HepG2 (cell line): ENCODE data around the gene CST8. TPM values are rescaled to one million over a fixed set of nuclear protein-coding genes. Genes with fewer than 3 reads are reported as not detected.

Source experiments
- ATAC-seq: fragments of 200-7000 bp; cut with Tn5 transposase; 3 replicates; pipeline ENCODE4 v1.9.1; 2020; ENCODE audit warnings: mild to moderate bottlenecking, moderate library complexity
- BruUV-seq: library from RNA; stranded (reverse); fragments of 400-500 nt; replicated peaks from 2 replicates; lab custom pipeline; 2021; lab: Mats Ljungman, UMichigan
- CTCF ChIA-PET: fragments of 300-600 bp; formaldehyde crosslinking; extraction: SDS; loops from one replicate; lab custom pipeline; 2021; ENCODE audit warnings: low total read pairs, inconsistent platforms, low intra/inter-chr PET ratio; lab: Yijun Ruan, JAX
- POLR2A ChIA-PET: fragments of 350-600 bp; sonication (Branson Sonifier 250); formaldehyde crosslinking; loops from one replicate; lab custom pipeline; 2020; ENCODE audit warnings: antibody characterized with exemption, inconsistent platforms; lab: Yijun Ruan, JAX
- DNase-seq: peaks from one replicate; pipeline ENCODE4 v3.0.0-alpha.2; 2015; ENCODE audit warnings: low spot score
- FAIRE-seq: peaks from 3 replicates; lab custom pipeline; 2011; peaks lifted over from hg19 to GRCh38; lab: Jason Lieb, UNC
- H2AFZ ChIP-seq: one replicate; pipeline ENCODE4 v1.6.1; 2011; ENCODE audit warnings: low read length, inconsistent platforms
- H3K27ac ChIP-seq: fragments of 300-600 bp; 3 replicates; pipeline ENCODE4 v1.8.0; 2011; ENCODE audit warnings: mixed run types, mild to moderate bottlenecking, mixed read lengths, low read length, inconsistent platforms; ENCODE audit not compliant: insufficient read depth; ENCODE audit errors: extremely low read length
- H3K27me3 ChIP-seq, 2 experiments: fragments of 200-600 bp in 1 of 2; 2 replicates in 1 of 2; 3 replicates in 1 of 2; pipeline versions ENCODE4 v1.6.0 to v1.8.0; 2011; ENCODE audit warnings: low read length in 2 of 2, mild to moderate bottlenecking in 2 of 2, moderate library complexity in 2 of 2, inconsistent platforms in 1 of 2; ENCODE audit not compliant: insufficient read depth in 2 of 2, control insufficient read depth in 1 of 2
- H3K36me3 ChIP-seq, 2 experiments: fragments of 200-600 bp in 1 of 2; replicated peaks in 1 of 2; 2 replicates in 1 of 2; 3 replicates in 1 of 2; pipeline versions ENCODE4 v1.5.1 to v1.8.0; 2011; ENCODE audit warnings: low read length in 2 of 2, inconsistent platforms in 1 of 2; ENCODE audit not compliant: insufficient read depth in 2 of 2, control insufficient read depth in 1 of 2
- H3K4me1 ChIP-seq: 2 replicates; pipeline ENCODE4 v1.5.1; 2012; ENCODE audit warnings: low read length, inconsistent platforms; ENCODE audit not compliant: insufficient read depth
- H3K4me2 ChIP-seq: 2 replicates; pipeline ENCODE4 v1.6.0; 2011; ENCODE audit warnings: low read depth, low read length, inconsistent platforms
- H3K4me3 ChIP-seq, 3 experiments: fragments of 200-600 bp in 1 of 3; sonication (generic), shearing (Covaris generic) in 1 of 3; replicated peaks in 1 of 3; 2 replicates each; pipeline ENCODE4 v1.5.1; 2011 to 2016; ENCODE audit warnings: low read length in 3 of 3, inconsistent platforms in 2 of 3, low read depth in 2 of 3, mild to moderate bottlenecking in 2 of 3, control low read depth in 1 of 3, mixed read lengths in 1 of 3; ENCODE audit not compliant: insufficient read depth in 1 of 3
- H3K79me2 ChIP-seq: one replicate; pipeline ENCODE4 v1.6.1; 2011; ENCODE audit warnings: low read length, inconsistent platforms; ENCODE audit not compliant: insufficient read depth
- H3K9ac ChIP-seq: 2 replicates; pipeline ENCODE4 v1.6.0; 2011; ENCODE audit warnings: mild to moderate bottlenecking, low read depth, low read length, inconsistent platforms; ENCODE audit not compliant: insufficient read depth
- H3K9me3 ChIP-seq: 2 replicates; pipeline ENCODE4 v1.5.1; 2012; ENCODE audit warnings: mild to moderate bottlenecking, low read length
- H4K20me1 ChIP-seq: 2 replicates; pipeline ENCODE4 v1.6.0; 2011; ENCODE audit warnings: inconsistent platforms, mild to moderate bottlenecking, low read length, moderate library complexity; ENCODE audit not compliant: insufficient read depth
- CEBPG ChIP-seq: IDR thresholded peaks from 2 replicates; pipeline ENCODE4 v1.6.1; 2016
- CSRNP1 ChIP-seq: sonication (generic); formaldehyde crosslinking; IDR thresholded peaks from 2 replicates; pipeline ENCODE4 v1.8.1; 2023; ENCODE audit warnings: mild to moderate bottlenecking, missing genetic modification reagents
- LCORL ChIP-seq, 2 experiments: fragments of 450-650 bp in 1 of 2; sonication (generic) in 1 of 2; formaldehyde crosslinking in 1 of 2; IDR thresholded peaks; 2 replicates each; pipeline versions ENCODE4 v1.5.0 to v1.6.1; 2017 to 2020; ENCODE audit warnings: antibody characterized with exemption in 1 of 2, missing genetic modification reagents in 1 of 2
- MED1 ChIP-seq: sonication (generic); formaldehyde crosslinking; IDR thresholded peaks from 2 replicates; pipeline ENCODE4 v1.4.0; 2020; ENCODE audit warnings: missing genetic modification reagents
- MEF2D ChIP-seq: sonication (generic); formaldehyde crosslinking; IDR thresholded peaks from 2 replicates; pipeline ENCODE4 v1.5.1; 2020; ENCODE audit warnings: mild to moderate bottlenecking, missing genetic modification reagents
- PITX1 ChIP-seq: sonication (generic); formaldehyde crosslinking; IDR thresholded peaks from 2 replicates; pipeline ENCODE4 v1.5.1; 2020; ENCODE audit warnings: mild to moderate bottlenecking, missing genetic modification reagents
- RXRA ChIP-seq: sonication (generic); formaldehyde crosslinking; IDR thresholded peaks from 2 replicates; pipeline ENCODE4 v1.5.1; 2020; ENCODE audit warnings: missing genetic modification reagents
- RXRB ChIP-seq: IDR thresholded peaks from 2 replicates; pipeline ENCODE4 v1.6.1; 2016; ENCODE audit warnings: borderline replicate concordance, missing genetic modification reagents, missing compliant biosample characterization
- SKIL ChIP-seq: sonication (generic); formaldehyde crosslinking; IDR thresholded peaks from 2 replicates; pipeline ENCODE4 v1.8.0; 2022; ENCODE audit warnings: missing genetic modification reagents, mild to moderate bottlenecking, moderate library complexity, borderline replicate concordance
- SMYD3 ChIP-seq: sonication (generic); formaldehyde crosslinking; IDR thresholded peaks from 2 replicates; pipeline ENCODE4 v1.8.1; 2023; ENCODE audit warnings: mild to moderate bottlenecking, missing genetic modification reagents
- THRA ChIP-seq: sonication (generic); formaldehyde crosslinking; IDR thresholded peaks from 2 replicates; pipeline ENCODE4 v1.4.0; 2020; ENCODE audit warnings: missing genetic modification reagents, borderline replicate concordance
- TSC22D2 ChIP-seq: sonication (generic); formaldehyde crosslinking; IDR thresholded peaks from 2 replicates; pipeline ENCODE4 v1.5.1; 2020; ENCODE audit warnings: missing genetic modification reagents, mild to moderate bottlenecking, borderline replicate concordance
- ZNF431 ChIP-seq: sonication (generic); formaldehyde crosslinking; IDR thresholded peaks from 2 replicates; pipeline ENCODE4 v1.9.0; 2022; ENCODE audit warnings: missing genetic modification reagents, low read depth, mild to moderate bottlenecking, borderline replicate concordance
- ZNF513 ChIP-seq: sonication (generic); formaldehyde crosslinking; conservative IDR thresholded peaks from 2 replicates; pipeline ENCODE4 v1.5.0; 2020; ENCODE audit warnings: missing genetic modification reagents
- ZNF776 ChIP-seq: sonication (generic); formaldehyde crosslinking; IDR thresholded peaks from 2 replicates; pipeline ENCODE4 v1.4.0; 2020; ENCODE audit warnings: mild to moderate bottlenecking, missing genetic modification reagents
- ZSCAN25 ChIP-seq: sonication (generic); formaldehyde crosslinking; IDR thresholded peaks from 2 replicates; pipeline ENCODE4 v1.8.0; 2022; ENCODE audit warnings: mild to moderate bottlenecking, missing genetic modification reagents
- WGBS: methylation state at CpG from one replicate; pipeline ENCODE4 v1.1.6; 2017; ENCODE audit warnings: low lambda C conversion rate; 5-methylcytosine and 5-hydroxymethylcytosine counted together
- in situ Hi-C: cut with HindIII; loops from 2 replicates; pipeline ENCODE4 v1.10.0; 2017; ENCODE audit warnings: low pct_unique_long_range_greater_than_20kb; ENCODE audit not compliant: extremely low pct_ligation_motif_present
- intact Hi-C: fragments of 100-400 bp; cut with micrococcal nuclease; formaldehyde crosslinking; loops from one replicate; pipeline ENCODE4 v1.10.0; 2022; ENCODE audit not compliant: unreplicated experiment
- polyA plus RNA-seq, 8 experiments: library from polyadenylated mRNA; depleted of rRNA in 3 of 8; stranded (reverse) in 7 of 8; unstranded in 1 of 8; fragments of >200 nt; fragmentation: Illumina TruSeq in 4 of 8; extraction: Trizol in 4 of 8; gene quantifications; 2 replicates each; pipeline versions ENCODE4 v1.2.1 to v1.2.3, GENCODE V29; 2011 to 2016; ENCODE audit warnings: low read depth in 4 of 8, missing spikeins in 1 of 8, mixed read lengths in 1 of 8; ENCODE audit not compliant: insufficient read depth in 1 of 8
- total RNA-seq, 5 experiments: library from RNA; depleted of rRNA; stranded (reverse); fragments of >200 nt; fragmentation: Illumina TruSeq; extraction: Trizol; gene quantifications; 2 replicates each; pipeline ENCODE4 v1.2.3, GENCODE V29; 2016; ENCODE audit warnings: low read depth in 1 of 5

CST8 gene
- total and polyA plus RNA-seq, 2 of the 13 experiments (the other 11 are each of a cell fraction or from before 2014, with no cell fraction given), result not detected

- Histone ChIP-seq H3K27ac (no peak overlapping the region), H3K79me2 (no peaks in the 10 kb centered on the region), H2AFZ (no peak overlapping the region), H3K4me2 (peak overlapping the region; percentile 4; the same call in 1 of the 2 replicates), H3K9ac (no peak overlapping the region), H3K27me3 (peaks cover 0 to 5% of the 10 kb centered on the region in 2 experiments; a peak in 1 of 5 replicates), H3K9me3 (no peaks in the 10 kb centered on the region), H3K36me3 (no peaks in the 10 kb centered on the region), H4K20me1 (peaks cover 3% of the 10 kb centered on the region; the same call in 1 of the 2 replicates), H3K4me3 (no peak overlapping the region), H3K4me1 (peaks cover 23% of the 10 kb centered on the region)
- POLR2A ChIA-PET, result no interaction called here
- in situ Hi-C loops (no loop called here), intact Hi-C loops (no loop called here)
- CTCF ChIA-PET, result no interaction called here
- BruUV-seq, result no TSS peak
- WGBS, result 16% methylated on average over 3 of the region's 3 CpGs
- no peak for FAIRE-seq
- no peak; the same call in 2 of the 3 replicates for ATAC-seq
- DNase-seq, result no peak
- no peak for TF ChIP-seq TSC22D2 (CRISPR knock-in tag)
- TF ChIP-seq MEF2D (CRISPR knock-in tag), result 0 out of 2 replicates have a peak, but pooled peaks have one; percentile 15
- 0 out of 2 replicates have a peak, but pooled peaks have one; percentile 22 for TF ChIP-seq CSRNP1 (CRISPR knock-in tag)
- peak; percentile 30; the same call in 1 of the 2 replicates for TF ChIP-seq MED1 (CRISPR knock-in tag)
- peak; percentile 77 for TF ChIP-seq CEBPG (CRISPR knock-in tag)
- TF ChIP-seq RXRA (CRISPR knock-in tag), result peak; percentile 55; the same call in 1 of the 2 replicates
- TF ChIP-seq ZNF513 (CRISPR knock-in tag), result no peak
- TF ChIP-seq ZNF431 (CRISPR knock-in tag), result no peak
- TF ChIP-seq SKIL (CRISPR knock-in tag), result no peak
- TF ChIP-seq SMYD3 (CRISPR knock-in tag), result no peak
- no peak for TF ChIP-seq ZNF776
- no peak for TF ChIP-seq ZSCAN25 (CRISPR knock-in tag)
- TF ChIP-seq LCORL (IDR thresholded peaks at IDR 0.05), result no peak
- TF ChIP-seq LCORL (CRISPR knock-in tag; IDR thresholded peaks at IDR 0.05), result no peak
- TF ChIP-seq THRA (CRISPR knock-in tag), result peak; percentile 53; the same call in 1 of the 2 replicates
- 0 out of 2 replicates have a peak, but pooled peaks have one; percentile 11 for TF ChIP-seq PITX1 (CRISPR knock-in tag)
- TF ChIP-seq RXRB, result peak; percentile 79
Observed at GRCh38 chr20:23493172-23493772, 2.4 kb downstream of the CST8 start.
